COLO668 (cell line): ENCODE data around the gene KCNQ1.
A peak's percentile ranks its signal among the peaks of the same experiment; 100 is the strongest.

ENCODE experiments used
- DNase-seq: peaks from one replicate; lab custom pipeline; 2025; ENCODE audit not compliant: unreplicated experiment; lab: John Stamatoyannopoulos, UW

Gene KCNQ1

GRCh38 chr11:2577031-2577990 lies 132.5 kb downstream of the KCNQ1 start:
- peak; percentile 35 for DNase-seq

DNA sequence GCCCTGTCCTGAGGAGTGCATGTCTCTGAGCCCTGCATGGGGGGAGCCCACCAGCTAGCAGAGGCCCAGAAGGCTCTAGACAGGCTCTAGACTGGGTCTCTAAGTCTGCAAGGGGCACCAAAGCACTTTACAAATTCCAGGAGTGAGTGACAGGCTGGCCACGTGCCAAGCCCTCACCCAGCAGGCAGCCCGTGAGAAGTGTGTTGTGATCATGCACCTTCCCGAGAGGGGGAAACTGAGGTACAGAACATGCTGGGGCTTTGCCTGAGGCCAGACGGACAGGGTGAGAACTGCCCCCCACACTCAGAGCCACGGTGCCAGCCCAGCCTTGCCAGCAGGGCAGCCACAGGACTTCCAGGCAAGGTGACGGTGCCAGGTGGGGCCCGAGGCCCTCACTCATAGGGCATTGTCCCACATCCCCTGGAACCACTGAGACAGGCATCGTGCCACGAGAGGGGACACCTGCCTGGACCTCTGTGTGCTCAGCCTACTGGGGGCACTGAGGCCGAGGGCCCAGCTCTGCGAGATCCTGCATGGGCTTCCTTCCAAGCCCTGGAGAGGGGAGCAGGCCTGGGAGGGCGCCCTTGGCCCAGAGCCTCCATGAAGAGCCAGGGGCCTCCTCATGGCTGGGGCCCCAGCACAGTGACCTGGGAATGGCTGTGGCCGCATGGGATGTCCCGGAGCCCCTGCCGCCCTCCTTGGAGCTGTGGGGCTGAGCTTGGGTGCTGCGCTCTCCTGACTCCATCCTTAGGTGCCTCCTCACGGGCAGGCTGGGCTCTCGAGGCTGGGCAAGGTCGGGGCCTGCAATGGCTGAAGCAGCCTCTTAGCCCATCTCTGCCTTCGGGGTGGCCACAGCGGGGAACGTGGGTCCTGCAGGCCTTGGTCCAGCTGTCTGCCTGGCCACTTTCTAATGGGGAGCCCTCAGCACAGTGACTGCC lies 133.5 kb downstream of the KCNQ1 start:
- DNase-seq, result no peak

GRCh38 chr11:2578929-2579270 lies 134.1 kb downstream of the KCNQ1 start:
- DNase-seq, result no peak

GRCh38 chr11:2579315-2580060 lies 134.7 kb downstream of the KCNQ1 start:
- DNase-seq, result no peak

DNA sequence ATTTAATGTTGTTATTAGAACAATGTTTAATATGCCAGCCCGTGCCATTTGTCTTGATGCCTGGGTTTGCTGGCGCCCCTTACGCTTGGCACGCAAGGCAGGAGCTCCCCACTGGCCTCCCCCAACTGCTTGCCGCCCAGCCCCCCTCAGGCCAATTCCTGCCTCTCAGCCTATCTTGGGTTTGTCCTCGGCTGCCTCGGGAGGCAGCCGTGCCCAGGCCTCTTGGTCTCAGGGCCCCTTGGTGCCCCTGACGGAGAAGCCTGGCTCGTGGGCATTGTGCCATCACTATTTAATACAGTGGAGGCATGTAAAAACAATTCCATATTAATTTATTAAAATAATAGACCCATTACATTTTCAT lies 135.2 kb downstream of the KCNQ1 start:
- DNase-seq, result no peak

GRCh38 chr11:2580571-2581001 lies 135.8 kb downstream of the KCNQ1 start:
- DNase-seq, result no peak

DNA sequence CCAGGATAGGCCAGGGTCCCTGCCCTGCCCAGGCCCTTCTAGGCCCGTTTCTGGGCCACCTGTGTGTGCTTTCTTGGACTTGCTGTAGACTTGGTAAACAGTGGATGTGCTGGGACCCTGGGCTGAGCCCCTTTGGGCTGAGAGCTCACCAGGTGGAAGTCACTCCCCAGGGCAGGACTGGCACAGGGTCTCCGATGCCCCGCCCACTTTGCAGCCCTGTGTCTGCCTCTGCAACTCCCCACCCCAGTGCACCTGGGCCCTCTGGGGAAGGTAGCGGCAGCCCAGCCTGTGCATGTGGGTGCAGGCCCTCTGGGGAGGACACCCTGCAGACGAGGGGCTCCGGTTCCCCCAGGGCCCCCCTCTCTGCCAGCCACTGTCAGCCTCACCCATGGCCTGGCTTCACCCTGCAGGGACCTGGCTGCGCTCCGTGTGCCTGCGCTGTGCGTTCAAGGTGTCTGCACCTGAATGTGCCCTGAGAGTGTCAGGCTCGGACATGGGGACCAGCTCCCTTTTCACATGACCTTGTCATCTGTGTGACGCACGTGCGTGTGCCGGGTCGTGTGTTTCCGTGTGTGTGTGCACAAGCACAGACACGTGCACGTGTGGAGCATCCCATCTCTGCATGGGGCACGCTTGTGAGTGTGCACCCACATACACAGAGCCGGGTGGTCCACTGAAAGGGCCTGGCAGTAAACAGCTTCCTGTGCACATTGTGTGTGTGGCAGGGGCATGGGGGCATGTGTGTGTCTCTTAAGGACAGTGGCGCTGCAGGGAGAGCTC lies 136.5 kb downstream of the KCNQ1 start:
- no peak for DNase-seq

- DNase-seq, result peak; percentile 44
These were observed 137.1 kb downstream of the KCNQ1 start for GRCh38 chr11:2581931-2582350.

DNA sequence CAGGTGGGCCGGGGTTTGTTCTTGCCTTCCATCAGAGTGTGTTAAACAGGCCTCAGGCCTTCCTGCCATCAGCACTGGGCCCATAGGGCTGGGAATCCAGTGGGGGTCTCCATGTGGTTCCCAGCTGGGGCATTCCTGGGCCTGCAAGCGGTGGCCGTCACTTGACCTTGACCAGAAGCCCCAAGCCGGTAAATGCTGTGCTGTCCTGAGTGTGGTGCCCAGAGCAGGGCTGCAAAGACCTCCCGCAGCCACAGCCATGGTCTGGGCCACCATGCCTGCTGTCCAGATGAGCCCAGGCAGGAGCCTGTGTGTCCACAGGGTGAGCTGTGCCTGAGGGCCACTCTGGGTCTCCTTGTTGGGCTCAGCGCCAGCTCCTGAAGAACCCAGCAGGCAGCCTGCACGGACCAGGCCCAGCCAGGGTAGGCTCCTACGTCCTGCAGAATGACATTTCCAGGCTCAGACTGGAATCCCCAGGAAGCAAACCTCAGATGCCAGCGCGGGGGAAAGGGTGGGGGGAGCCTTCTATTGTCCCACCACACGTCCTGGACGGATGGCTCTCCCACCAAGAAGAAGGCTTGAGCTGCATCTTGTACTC lies 137.6 kb downstream of the KCNQ1 start:
- DNase-seq, result no peak

DNA sequence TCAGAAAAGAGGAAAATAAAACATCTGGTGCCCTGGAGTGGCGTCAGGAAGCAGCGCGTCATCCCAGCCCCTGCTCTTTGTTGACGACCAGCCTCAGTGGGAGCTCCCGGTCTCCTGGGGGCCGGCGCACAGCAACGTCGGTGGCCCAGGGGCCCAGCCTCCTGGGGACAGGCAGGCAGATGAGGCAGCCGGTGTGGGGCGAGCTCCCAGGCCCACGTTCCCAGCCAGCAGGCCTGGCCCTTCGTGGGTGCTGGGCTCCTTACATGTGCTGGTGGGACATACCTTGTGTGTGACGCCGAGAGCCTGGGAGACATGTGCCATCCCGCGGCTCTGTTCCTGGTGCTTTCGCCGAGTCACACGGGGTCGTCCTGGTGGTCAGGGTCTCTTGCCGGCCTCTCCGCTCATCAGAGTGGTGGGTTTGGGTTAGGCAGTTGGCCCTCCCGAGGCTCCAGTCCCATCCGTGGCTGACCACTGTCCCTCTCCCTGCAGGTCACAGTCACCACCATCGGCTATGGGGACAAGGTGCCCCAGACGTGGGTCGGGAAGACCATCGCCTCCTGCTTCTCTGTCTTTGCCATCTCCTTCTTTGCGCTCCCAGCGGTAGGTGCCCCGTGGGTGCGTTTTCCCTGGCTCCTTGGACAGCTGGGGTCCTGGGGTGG lies 138.3 kb downstream of the KCNQ1 start:
- no peak for DNase-seq

DNA sequence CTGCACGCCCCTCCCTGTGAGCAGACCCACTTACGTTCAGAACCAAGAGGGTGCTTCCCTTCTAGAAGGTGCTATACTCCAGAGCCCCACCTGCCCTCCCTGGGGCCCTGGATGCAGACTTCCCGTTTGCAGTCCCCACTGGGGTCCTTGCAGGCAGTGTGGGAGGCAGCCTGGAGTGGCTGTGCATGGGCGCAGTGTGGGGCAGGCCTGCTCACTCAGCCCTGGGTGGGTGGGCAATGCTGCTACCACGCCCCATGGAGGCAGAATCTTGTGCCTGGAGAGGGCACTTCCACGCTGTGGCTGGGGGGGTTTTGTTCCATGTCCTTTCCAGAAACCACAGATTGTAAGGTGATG lies 138.8 kb downstream of the KCNQ1 start:
- no peak for DNase-seq

DNA sequence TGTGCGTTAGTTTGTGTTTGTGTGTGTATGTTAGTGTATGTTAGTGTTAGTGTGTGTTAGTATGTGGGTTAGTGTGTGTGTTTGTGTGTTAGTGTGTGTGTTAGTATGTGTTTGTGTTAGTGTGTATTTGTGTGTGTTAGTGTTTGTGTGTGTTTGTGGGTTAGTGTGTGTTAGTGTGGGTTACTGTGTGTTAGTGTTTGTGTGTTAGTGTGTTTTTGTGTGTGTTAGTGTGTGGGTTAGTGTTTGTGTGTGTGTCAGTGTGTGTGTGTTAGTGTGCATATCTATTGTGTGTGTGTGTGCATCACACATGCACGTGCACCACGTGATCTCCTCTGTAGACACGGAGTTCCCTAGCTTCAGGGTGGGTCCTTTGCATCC lies 139.6 kb downstream of the KCNQ1 start:
- DNase-seq, result no peak

- DNase-seq, result no peak
These were observed 140.2 kb downstream of the KCNQ1 start for GRCh38 chr11:2584812-2585565.

GRCh38 chr11:2585566-2586086 lies 140.8 kb downstream of the KCNQ1 start:
- DNase-seq, result no peak

GRCh38 chr11:2586087-2586792 lies 141.4 kb downstream of the KCNQ1 start:
- DNase-seq, result no peak

- DNase-seq, result no peak
These were observed 142.0 kb downstream of the KCNQ1 start for GRCh38 chr11:2586793-2587131.

GRCh38 chr11:2587132-2587930 lies 142.5 kb downstream of the KCNQ1 start:
- no peak for DNase-seq
